ENCODE data around the gene CHMP4A.
"Not testable (repeated sequence)": the region's sequence is repeated elsewhere in the genome, so short reads cannot be mapped to it uniquely, and the experiment has no call there.

Gene CHMP4A

GRCh38 chr14:24249230-24250021, 36.1 kb upstream of the CHMP4A start:
- DNase-seq (ENCODE audit: insufficient read length, low spot score) = no peak
- FAIRE-seq = no peak

DNA sequence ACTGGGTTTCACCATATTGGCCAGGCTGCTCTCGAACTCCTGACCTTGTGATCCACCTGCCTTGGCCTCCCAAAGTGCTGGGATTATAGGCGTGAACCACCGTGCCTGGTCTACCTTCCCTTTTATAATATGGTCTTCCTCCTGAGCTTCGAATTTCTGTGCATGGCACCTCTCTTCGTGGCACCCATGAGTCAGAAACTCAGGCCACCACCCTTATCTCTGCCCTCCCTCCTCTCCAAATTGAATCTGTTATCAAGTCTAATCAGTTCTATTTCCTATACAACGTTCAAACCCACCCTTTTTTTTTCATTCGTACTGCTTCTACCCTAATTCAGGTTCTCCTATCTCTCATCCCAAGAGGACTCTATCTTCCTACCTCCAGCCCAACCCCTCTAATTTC, 34.1 kb upstream of the CHMP4A start:
- FAIRE-seq = no peak
- DNase-seq (ENCODE audit: insufficient read length, low spot score) = no peak

- DNase-seq (ENCODE audit: insufficient read length, low spot score) = no peak
- FAIRE-seq = no peak
Observed at GRCh38 chr14:24246765-24247212, 33.5 kb upstream of the CHMP4A start.

GRCh38 chr14:24245350-24245749, 32.1 kb upstream of the CHMP4A start:
- DNase-seq (ENCODE audit: insufficient read length, low spot score); FAIRE-seq: not testable (repeated sequence)

GRCh38 chr14:24243336-24243836, 30.1 kb upstream of the CHMP4A start:
- DNase-seq (ENCODE audit: insufficient read length, low spot score) (no peak), FAIRE-seq (no peak)

GRCh38 chr14:24241829-24242443, 28.6 kb upstream of the CHMP4A start:
- no peak for FAIRE-seq
- peak; percentile 81 for DNase-seq (ENCODE audit: insufficient read length, low spot score)

GRCh38 chr14:24240110-24240918, 27.0 kb upstream of the CHMP4A start:
- FAIRE-seq (no peak), DNase-seq (ENCODE audit: insufficient read length, low spot score) (no peak)

- DNase-seq (ENCODE audit: insufficient read length, low spot score) = no peak
- FAIRE-seq = no peak
Observed at GRCh38 chr14:24238527-24239037, 25.3 kb upstream of the CHMP4A start.

- DNase-seq (ENCODE audit: insufficient read length, low spot score) (no peak), FAIRE-seq (no peak)
Observed at GRCh38 chr14:24238123-24238522, 24.8 kb upstream of the CHMP4A start.

DNA sequence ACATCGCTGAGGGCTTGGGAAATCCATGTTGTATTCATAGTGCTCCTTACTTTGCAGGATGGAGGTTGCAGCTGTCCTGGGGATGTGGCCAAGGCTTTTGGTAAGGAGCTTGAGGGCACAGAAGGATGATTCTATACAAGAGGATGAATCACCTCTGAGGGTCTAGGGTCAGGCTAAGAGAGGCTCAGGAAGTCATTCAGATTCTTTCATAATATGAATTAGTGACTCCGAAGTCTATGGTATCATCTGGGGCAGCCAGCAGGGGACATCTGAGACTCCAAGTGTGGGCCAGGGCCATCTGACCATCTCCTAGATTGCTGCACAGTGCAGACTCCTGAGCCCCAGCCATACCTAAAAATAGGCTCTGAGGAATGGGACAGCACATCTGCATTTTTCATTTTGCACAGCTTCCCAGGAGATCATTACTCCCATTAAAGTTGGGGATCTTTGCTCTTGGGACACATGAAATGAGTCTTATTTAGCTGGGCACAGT, 24.2 kb upstream of the CHMP4A start:
- FAIRE-seq (no peak), DNase-seq (ENCODE audit: insufficient read length, low spot score) (no peak)

DNA sequence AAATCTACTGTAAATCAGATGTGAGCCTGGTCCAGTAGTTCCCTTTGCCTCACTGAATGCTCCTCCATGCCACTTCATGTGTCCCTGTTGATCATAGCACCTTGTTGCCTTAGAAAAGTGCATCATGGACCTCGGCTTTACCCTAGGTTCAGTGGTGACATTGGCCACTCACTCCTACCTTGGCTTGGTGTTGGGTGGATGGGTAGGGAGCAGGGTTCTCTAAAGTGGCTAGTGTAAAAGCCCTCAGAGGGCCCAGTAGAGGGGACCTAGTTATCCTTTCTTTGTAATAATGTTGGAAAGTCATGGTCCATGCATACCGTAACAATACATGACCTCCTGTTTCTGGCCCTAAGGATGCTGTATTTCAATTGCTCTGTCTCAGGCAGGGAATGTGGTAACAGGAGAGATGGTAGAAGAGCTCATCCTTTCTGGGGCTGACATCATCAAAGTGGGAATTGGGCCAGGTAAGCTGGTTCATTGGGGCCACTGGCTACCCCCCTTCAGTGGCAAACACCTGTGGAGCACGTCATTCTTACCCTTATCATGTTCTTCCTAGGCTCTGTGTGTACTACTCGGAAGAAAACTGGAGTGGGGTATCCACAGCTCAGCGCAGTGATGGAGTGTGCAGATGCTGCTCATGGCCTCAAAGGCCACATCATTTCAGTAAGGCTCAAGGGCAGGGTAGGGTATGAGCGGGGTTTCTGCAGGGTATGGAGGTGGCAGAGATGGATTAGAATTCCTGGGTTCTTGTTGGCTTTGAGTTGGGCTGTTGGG, 23.6 kb upstream of the CHMP4A start:
- DNase-seq (ENCODE audit: insufficient read length, low spot score) (no peak), FAIRE-seq (no peak)

GRCh38 chr14:24235804-24236688, 22.8 kb upstream of the CHMP4A start:
- DNase-seq (ENCODE audit: insufficient read length, low spot score) (no peak), FAIRE-seq (no peak)

GRCh38 chr14:24234095-24235005, 21.1 kb upstream of the CHMP4A start:
- FAIRE-seq = no peak
- no peak for DNase-seq (ENCODE audit: insufficient read length, low spot score)

GRCh38 chr14:24233538-24233866, 20.2 kb upstream of the CHMP4A start:
- FAIRE-seq = no peak
- DNase-seq (ENCODE audit: insufficient read length, low spot score) = no peak

DNA sequence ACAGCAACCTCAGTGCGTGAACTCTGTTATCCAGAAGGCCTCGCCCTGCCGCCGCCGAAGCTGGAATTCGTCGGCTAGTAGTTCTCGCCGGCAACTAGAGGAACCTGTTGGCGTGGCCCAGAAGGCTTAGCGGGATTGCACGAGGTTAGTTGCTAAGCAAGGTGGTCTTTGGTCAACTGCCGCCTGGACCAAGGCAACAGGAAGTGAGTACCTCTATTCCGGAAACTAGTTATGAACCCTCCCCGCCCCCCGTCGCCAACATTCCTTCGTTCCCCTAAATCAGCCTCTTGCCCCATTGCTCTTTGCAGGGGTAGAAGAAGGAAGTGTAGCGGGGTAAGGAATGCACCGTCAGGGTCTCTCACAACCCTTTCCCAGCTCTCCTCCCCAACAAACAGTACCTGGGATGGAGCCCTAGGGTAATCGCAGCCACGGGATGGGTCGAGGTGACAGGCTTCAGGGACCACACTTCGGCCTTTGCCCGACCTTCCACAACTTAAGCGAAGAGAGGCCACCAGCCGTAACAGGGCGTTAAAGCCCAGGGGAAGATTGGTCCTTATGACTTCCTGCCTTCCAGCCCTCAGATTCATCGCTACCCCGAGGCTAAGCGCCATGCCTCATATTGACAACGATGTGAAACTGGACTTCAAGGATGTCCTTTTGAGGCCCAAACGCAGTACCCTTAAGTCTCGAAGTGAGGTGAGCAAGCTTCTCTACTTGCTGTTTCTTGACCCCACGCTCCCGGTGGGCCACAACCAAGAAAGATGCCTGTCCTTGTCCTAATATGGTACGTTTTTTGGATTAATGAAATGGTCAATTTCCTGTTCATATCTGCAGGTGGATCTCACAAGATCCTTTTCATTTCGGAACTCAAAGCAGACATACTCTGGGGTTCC, 19.6 kb upstream of the CHMP4A start, which contains the start of gene GMPR2:
Gene GMPR2 (plus strand): TSS at position 285 of the 893 bp plus-strand sequence. CDS start 325 bp downstream, at position 610.
- FAIRE-seq = no peak
- peak; percentile 45 for DNase-seq (ENCODE audit: insufficient read length, low spot score)

DNA sequence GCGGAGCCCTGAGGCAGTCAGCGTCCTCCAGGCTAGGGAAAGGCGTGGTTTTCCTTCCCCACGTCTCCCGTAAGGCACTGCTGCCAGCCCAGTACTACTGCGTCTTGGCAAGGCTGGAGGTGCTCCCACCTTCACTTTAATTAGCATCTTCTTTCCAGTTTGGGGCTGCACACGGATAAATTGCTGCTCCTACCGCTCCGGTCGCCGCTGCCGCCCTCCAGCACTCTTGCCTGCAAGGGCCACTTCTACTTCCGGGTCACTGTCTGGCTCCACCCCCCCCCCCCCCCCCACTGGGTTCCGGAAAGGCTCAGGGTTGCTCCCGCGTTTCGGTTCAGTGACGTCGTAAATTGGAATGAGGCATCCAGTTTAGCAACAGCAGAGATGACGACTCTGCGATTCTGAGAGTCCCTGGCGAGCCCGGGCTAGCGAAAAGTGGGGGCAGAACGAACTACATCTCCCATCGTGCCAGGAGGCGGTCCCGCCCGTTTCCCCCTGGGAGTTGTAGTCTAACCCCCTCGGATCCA, 18.9 kb upstream of the CHMP4A start, which contains the start of gene NEDD8:
Gene NEDD8 (minus strand): TSS at position 247 of the 524 bp plus-strand sequence. CDS start 100 bp downstream, at position 147.
- DNase-seq (ENCODE audit: insufficient read length, low spot score) (peak; percentile 74), FAIRE-seq (no peak)

All from HTR-8/SVneo (cell line).